T-helper 17 cell (primary cell): Measurements from ENCODE around the gene WNT9B. TPM values are rescaled to one million over a fixed set of nuclear protein-coding genes. Genes with fewer than 3 reads are reported as not detected.
A peak's percentile ranks its signal among the peaks of the same experiment; 100 is the strongest.
"Not testable (repeated sequence)": the region's sequence is repeated elsewhere in the genome, so short reads cannot be mapped to it uniquely, and the experiment has no call there.

Source experiments
- ATAC-seq: fragments of 150-1000 bp; cut with Tn5 transposase; 2 replicates; pipeline ENCODE4 v1.10.0; 2021; ENCODE audit warnings: mild to moderate bottlenecking, moderate library complexity
- DNase-seq, 3 donors: peaks; one replicate each; pipeline versions ENCODE4 v3.0.0 to v3.0.0-alpha.2; 2020 to 2021
- H3K9me3 ChIP-seq: one replicate; pipeline ENCODE4 v1.7.0; 2013; ENCODE audit warnings: low read length, mild to moderate bottlenecking; ENCODE audit not compliant: control insufficient read depth, poor library complexity, severe bottlenecking
- H3K27ac Mint-ChIP-seq: one replicate; pipeline ENCODE4 v1.8.0; 2022; ENCODE audit warnings: mild to moderate bottlenecking, moderate library complexity, mixed read lengths
- H3K27me3 Mint-ChIP-seq: one replicate; pipeline ENCODE4 v1.8.0; 2022; ENCODE audit warnings: mixed read lengths
- H3K36me3 Mint-ChIP-seq: one replicate; pipeline ENCODE4 v1.8.0; 2022; ENCODE audit warnings: low read depth, mixed read lengths
- H3K4me1 Mint-ChIP-seq: one replicate; pipeline ENCODE4 v1.8.0; 2022; ENCODE audit warnings: mild to moderate bottlenecking, mixed read lengths
- H3K4me3 Mint-ChIP-seq: one replicate; pipeline ENCODE4 v1.8.0; 2022; ENCODE audit warnings: mild to moderate bottlenecking, moderate library complexity, mixed read lengths
- total RNA-seq, 4 donors: library from RNA in 2 of 4; stranded (reverse) in 2 of 4; gene quantifications; one replicate each; pipeline ENCODE4 v1.2.3 and lab custom pipeline; 2022 to 2026

The WNT9B gene
- total RNA-seq, 2 donors from 2014 or later, result not detected

GRCh38 chr17:46832331-46832821 lies 19.0 kb upstream of the WNT9B start:
- DNase-seq (no peak), ATAC-seq (no peak)
- Mint-ChIP-seq H3K27me3 (peaks cover 34% of the 10 kb centered on the region), H3K36me3 (peaks cover 4% of the 10 kb centered on the region), H3K4me1 (peaks cover 9% of the 10 kb centered on the region), H3K4me3 (no peak overlapping the region), H3K27ac (no peak overlapping the region)
- no peaks in the 10 kb centered on the region for H3K9me3 ChIP-seq

GRCh38 chr17:46832945-46833839 lies 18.2 kb upstream of the WNT9B start:
- peaks cover 9% of the 10 kb centered on the region for H3K4me1 Mint-ChIP-seq
- no peak for ATAC-seq
- no peak overlapping the region for H3K4me3 Mint-ChIP-seq
- no peak for DNase-seq
- no peaks in the 10 kb centered on the region for H3K9me3 ChIP-seq
- peaks cover 36% of the 10 kb centered on the region for H3K27me3 Mint-ChIP-seq
- peaks cover 2% of the 10 kb centered on the region for H3K36me3 Mint-ChIP-seq
- no peak overlapping the region for H3K27ac Mint-ChIP-seq

DNA sequence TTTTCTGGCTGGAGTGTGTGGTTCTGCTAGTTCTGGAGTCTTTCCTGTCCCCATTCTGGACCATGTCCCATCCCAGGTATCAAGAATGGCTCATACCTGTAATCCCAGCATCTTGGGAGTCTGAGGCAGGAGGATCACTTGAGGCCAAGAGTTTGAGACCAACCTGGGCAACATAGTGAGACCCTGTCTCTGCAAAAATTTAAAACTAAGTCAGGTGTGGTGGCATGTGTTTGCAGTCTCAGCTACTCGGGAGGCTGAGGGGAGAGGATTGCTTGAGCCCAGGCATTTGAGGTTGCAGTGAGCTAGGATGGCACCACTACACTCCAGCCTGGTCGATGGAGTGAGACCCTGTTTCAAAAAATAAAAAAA lies 17.6 kb upstream of the WNT9B start:
- DNase-seq (no peak), ATAC-seq (no peak)
- H3K9me3 ChIP-seq, result no peaks in the 10 kb centered on the region
- Mint-ChIP-seq H3K27me3 (peaks cover 34% of the 10 kb centered on the region), H3K27ac (no peak overlapping the region), H3K4me3 (no peak overlapping the region), H3K36me3 (peaks cover 2% of the 10 kb centered on the region), H3K4me1 (peaks cover 9% of the 10 kb centered on the region)

DNA sequence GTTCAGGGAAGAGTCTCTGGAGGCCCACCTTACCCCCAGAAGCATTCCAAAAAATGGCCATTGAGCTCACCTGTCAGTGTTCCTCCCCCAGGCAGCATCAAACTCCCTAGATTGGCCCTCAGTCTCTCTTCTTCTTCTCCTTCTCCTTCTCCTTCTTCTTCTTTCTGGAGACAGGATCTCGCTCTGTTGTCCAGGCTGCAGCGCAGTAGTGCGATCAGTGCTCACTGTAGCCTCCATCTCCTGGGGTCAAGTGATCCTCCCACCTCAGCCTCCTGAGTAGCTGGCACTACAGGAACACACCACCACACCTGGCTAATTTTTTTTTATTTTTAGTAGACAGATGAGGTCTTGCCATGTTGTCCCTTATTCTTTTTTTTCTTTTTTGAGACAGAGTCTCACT lies 16.5 kb upstream of the WNT9B start:
- H3K27ac Mint-ChIP-seq, result no peak overlapping the region
- no peak for DNase-seq
- H3K4me1 Mint-ChIP-seq, result peaks cover 9% of the 10 kb centered on the region
- peaks cover 32% of the 10 kb centered on the region for H3K27me3 Mint-ChIP-seq
- ATAC-seq, result no peak
- H3K9me3 ChIP-seq, result no peaks in the 10 kb centered on the region
- H3K4me3 Mint-ChIP-seq, result no peak overlapping the region
- peaks cover 2% of the 10 kb centered on the region for H3K36me3 Mint-ChIP-seq

DNA sequence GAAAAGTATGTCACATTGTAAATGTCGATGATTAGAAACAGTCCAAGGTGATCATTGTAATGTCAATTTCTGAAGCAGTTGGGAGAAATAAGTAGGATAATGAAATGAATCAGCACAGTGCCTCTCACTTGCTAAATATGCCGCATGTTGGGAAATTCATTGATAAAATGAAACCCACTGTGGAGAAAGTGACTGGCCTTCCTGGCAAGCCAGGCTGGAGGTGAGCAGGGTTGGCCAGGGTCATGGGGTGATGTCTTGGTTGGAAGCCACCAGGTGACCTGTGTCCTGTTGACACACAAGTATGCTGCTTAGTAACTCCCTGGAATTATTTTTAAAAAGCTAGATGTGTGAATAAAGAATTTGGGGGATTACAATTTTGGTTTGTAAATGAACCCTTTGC lies 14.9 kb upstream of the WNT9B start:
- Mint-ChIP-seq H3K27me3 (peaks cover 42% of the 10 kb centered on the region), H3K27ac (peak overlapping the region; percentile 67), H3K36me3 (peaks cover 2% of the 10 kb centered on the region), H3K4me1 (peaks cover 12% of the 10 kb centered on the region), H3K4me3 (no peak overlapping the region)
- no peaks in the 10 kb centered on the region for H3K9me3 ChIP-seq
- DNase-seq (no peak), ATAC-seq (no peak)

- H3K9me3 ChIP-seq, result no peaks in the 10 kb centered on the region
- Mint-ChIP-seq H3K4me3 (no peak overlapping the region), H3K36me3 (no peaks in the 10 kb centered on the region), H3K4me1 (peaks cover 10% of the 10 kb centered on the region), H3K27me3 (peaks cover 40% of the 10 kb centered on the region), H3K27ac (no peak overlapping the region)
- no peak for DNase-seq
- no peak for ATAC-seq
These were observed 13.9 kb upstream of the WNT9B start for GRCh38 chr17:46837521-46837920.

DNA sequence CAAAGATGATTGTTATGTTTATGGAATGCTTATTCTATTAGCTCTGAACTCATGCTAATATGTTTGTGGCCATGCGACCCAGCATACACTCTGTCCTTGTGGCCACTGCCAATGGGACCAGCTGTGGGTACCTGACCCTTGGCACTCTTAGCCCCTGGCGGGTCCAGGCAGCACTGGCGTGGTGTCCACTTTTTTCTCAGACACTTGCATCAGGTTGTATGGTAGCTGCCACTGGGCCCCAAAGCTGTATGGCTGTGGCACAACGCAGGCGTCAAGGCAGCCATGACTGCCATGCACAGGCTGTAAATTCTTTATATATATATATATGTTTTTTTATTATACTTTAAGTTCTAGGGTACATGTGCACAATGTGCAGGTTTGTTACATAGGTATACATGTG lies 12.2 kb upstream of the WNT9B start:
- Mint-ChIP-seq H3K27me3 (peaks cover 40% of the 10 kb centered on the region), H3K36me3 (no peaks in the 10 kb centered on the region), H3K27ac (no peak overlapping the region), H3K4me3 (no peak overlapping the region), H3K4me1 (peaks cover 10% of the 10 kb centered on the region)
- DNase-seq, result no peak
- peaks cover 3% of the 10 kb centered on the region for H3K9me3 ChIP-seq
- no peak for ATAC-seq

- peaks cover 46% of the 10 kb centered on the region for H3K27me3 Mint-ChIP-seq
- not testable (repeated sequence) for H3K9me3 ChIP-seq, H3K27ac Mint-ChIP-seq, DNase-seq, H3K4me3 Mint-ChIP-seq, ATAC-seq, H3K36me3 Mint-ChIP-seq, H3K4me1 Mint-ChIP-seq
These were observed 10.8 kb upstream of the WNT9B start for GRCh38 chr17:46840596-46840995.

DNA sequence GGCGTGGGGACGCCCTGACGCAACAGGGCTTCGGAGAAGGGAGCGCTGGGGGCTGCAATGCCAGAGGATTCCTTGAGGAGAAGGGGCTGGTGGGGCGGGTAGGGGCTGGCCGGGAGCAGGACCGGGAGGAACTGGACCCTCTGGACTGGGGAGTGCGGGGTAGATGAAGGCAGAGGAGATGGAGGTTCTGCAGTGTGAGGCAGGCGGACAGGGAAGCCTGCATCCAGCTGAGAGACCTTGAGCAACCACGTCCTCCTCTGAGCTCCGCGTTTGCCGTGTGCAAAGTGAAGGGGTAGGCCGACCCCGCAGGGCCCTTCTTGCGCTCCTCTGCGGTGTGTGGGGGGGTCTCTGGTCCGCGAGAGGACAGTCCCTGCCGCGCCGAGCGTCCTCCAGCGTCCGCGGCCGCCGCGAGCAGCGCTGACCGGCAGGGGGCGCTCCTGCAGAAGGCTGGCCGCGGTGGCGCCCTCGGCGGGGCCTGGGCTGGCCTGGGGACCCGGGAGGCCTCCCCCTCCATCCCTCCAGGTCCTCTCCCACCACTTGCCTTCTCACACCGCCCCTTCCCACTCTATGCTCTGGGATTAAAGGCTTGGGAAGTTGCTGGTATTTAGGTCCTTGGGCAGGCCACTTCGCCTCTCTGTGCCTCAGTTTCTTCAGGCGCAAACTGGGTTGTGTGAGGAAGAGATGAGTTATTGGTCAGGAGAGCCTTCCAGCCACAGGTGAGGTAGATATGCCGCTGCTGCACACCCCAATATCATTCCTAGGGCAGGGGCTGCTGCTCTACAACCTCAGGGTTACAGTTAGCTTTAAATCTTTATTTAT lies 9.6 kb upstream of the WNT9B start:
- peak in 1 of 3 donors; percentile 33 for DNase-seq
- no peak for ATAC-seq
- Mint-ChIP-seq H3K36me3 (peaks cover 2% of the 10 kb centered on the region), H3K4me3 (peak overlapping the region; percentile 52), H3K4me1 (peaks cover 3% of the 10 kb centered on the region), H3K27me3 (peaks cover 49% of the 10 kb centered on the region), H3K27ac (no peak overlapping the region)
- peaks cover 3% of the 10 kb centered on the region for H3K9me3 ChIP-seq

- Mint-ChIP-seq H3K27me3 (peaks cover 54% of the 10 kb centered on the region), H3K4me1 (peaks cover 3% of the 10 kb centered on the region), H3K27ac (no peak overlapping the region), H3K4me3 (no peak overlapping the region), H3K36me3 (peaks cover 5% of the 10 kb centered on the region)
- H3K9me3 ChIP-seq, result peaks cover 3% of the 10 kb centered on the region
- ATAC-seq (no peak), DNase-seq (no peak)
These were observed 8.5 kb upstream of the WNT9B start for GRCh38 chr17:46842835-46843234.

DNA sequence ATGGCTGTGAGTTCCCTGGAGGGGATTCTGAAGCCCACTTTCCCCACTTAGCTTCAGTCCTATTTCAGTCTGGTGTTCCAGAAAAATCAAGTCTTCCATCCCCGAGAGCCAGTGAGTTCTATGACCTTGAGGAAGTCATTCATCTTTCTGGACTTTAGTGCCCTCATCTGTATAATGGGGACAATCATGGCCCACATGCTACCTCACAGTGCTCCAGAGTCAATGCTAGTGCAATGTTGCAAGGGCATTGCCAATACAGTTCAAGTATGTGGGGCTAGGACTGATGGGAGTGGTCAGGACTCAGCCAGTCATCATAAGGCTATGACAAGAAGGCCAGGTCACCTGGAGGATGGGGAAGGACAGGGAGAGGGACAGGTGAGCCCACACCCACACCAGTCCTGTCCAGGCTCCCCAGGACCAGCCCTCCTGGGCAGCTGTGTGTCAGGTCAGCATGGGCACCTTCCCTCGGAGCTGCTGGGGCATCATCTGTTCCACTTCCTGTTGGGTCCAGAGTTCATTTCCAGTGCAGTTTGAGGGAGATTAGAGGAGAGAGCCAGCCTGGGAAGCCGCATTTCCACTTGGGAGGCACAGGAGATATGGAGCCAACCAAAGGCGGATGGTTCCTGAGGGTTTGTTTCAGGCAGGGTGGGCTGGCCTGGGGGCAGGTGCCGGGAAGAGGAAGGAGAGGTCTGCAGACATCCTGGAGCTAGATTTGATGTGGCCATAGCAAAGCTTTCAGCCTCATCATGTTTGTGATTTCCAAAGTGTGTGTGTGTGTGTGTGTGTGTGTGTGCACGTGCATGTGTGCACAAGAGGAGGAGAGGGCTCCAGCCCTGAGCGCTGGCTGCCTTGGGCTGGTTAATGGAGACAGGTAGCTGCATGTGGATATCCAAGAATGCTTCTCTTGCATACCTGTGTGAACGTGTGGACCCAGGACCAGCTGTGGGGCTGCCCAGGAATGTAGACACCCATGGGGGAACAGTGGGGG lies 3.9 kb upstream of the WNT9B start:
- H3K36me3 Mint-ChIP-seq, result peaks cover 9% of the 10 kb centered on the region
- H3K4me1 Mint-ChIP-seq, result peaks cover 12% of the 10 kb centered on the region
- no peak overlapping the region for H3K27ac Mint-ChIP-seq
- DNase-seq (no peak), ATAC-seq (no peak)
- peaks cover 3% of the 10 kb centered on the region for H3K9me3 ChIP-seq
- no peak overlapping the region for H3K4me3 Mint-ChIP-seq
- peaks cover 74% of the 10 kb centered on the region for H3K27me3 Mint-ChIP-seq

- no peak overlapping the region for H3K4me3 Mint-ChIP-seq
- H3K9me3 ChIP-seq, result no peaks in the 10 kb centered on the region
- H3K4me1 Mint-ChIP-seq, result peaks cover 14% of the 10 kb centered on the region
- peaks cover 10% of the 10 kb centered on the region for H3K36me3 Mint-ChIP-seq
- peaks cover 80% of the 10 kb centered on the region for H3K27me3 Mint-ChIP-seq
- H3K27ac Mint-ChIP-seq, result no peak overlapping the region
- ATAC-seq (no peak), DNase-seq (no peak)
These were observed 2.8 kb upstream of the WNT9B start for GRCh38 chr17:46848534-46848933.
